ENCODE results near the gene TARBP1. TPM values are rescaled to one million over a fixed set of nuclear protein-coding genes. Genes with fewer than 3 reads are reported as not detected.
"Not testable (repeated sequence)": the region's sequence is repeated elsewhere in the genome, so short reads cannot be mapped to it uniquely, and the experiment has no call there.

Gene TARBP1
- polyA plus RNA-seq, 2 donors: 16.8 to 32.5 TPM

DNA sequence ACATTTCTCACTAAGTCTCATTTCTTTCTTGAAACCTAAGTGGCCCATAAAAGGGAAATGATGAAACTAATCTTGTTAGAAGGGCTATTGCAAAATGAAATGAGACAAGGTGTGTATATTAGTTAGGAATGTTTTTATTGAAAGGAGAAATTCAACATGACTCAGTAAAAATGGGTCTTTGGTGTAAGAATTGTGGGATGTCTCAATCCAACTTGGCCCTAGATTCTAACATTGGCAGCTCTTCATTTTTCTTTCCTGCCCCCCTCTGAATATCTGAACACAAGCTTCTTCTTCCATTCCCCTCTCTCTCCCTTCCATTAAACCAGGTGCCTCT, 26.8 kb upstream of the TARBP1 start:
- peaks cover 0 to 2% of the 10 kb centered on the region in 2 donors for H3K4me1 ChIP-seq (ENCODE audit: control insufficient read depth in 2 of 2, insufficient read depth in 2 of 2, low read length in 1 of 2)
- H3K27me3 ChIP-seq (ENCODE audit: control insufficient read depth in 1 of 2, insufficient read depth in 2 of 2, low read length in 2 of 2): no peaks in the 10 kb centered on the region
- H3K4me3 ChIP-seq (ENCODE audit: low read depth in 1 of 2, low read length in 2 of 2): no peak overlapping the region
- H3K9me3 ChIP-seq (ENCODE audit: control insufficient read depth in 2 of 2, insufficient read depth in 1 of 2, low read depth in 1 of 2, low read length in 1 of 2): no peaks in the 10 kb centered on the region
- H3K36me3 ChIP-seq (ENCODE audit: control insufficient read depth in 2 of 2, insufficient read depth in 2 of 2, low read length in 1 of 2): no peaks in the 10 kb centered on the region
- no peak overlapping the region for H3K27ac ChIP-seq (ENCODE audit: low read depth in 2 of 2, low read length in 1 of 2)

DNA sequence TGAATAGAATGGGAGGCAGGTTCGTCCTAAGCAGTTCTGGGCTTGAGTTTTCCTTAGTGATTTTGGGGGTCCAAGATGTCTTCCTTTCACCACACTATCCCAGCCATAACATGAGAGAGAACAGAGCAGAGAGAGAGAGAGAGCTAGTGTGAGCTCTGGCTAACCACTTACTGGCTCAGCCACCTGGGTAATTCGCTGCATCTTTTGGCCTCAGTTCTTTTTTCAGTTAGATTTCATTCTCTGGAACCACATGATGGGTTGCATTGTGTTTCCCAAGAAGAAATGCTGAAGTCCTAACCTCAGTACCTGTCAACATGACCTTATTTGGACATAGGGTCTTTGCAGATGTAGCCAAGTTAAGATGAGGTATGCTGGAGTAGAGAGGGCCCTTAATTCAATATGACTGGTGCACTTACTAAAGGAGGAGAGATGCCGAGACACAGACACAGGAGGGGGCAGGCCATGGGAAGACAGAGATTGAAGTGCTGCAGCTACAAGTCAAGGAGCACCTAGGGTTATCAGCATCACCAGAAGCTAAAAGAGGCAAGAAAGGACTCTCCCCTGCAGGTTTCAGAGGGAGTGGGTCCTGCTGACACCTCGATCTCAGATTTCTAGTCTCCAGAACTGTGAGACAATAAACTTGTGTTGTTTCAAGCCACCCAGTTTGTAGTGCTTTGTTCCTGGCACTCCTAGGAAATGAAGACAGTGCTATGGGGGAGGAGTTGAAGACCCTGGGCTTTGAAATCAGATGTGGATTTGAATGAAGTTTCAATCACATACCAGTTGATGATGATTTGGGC, 26.2 kb upstream of the TARBP1 start:
- H3K27me3 ChIP-seq (ENCODE audit: control insufficient read depth in 1 of 2, insufficient read depth in 2 of 2, low read length in 2 of 2): no peaks in the 10 kb centered on the region
- no peaks in the 10 kb centered on the region for H3K9me3 ChIP-seq (ENCODE audit: control insufficient read depth in 2 of 2, insufficient read depth in 1 of 2, low read depth in 1 of 2, low read length in 1 of 2)
- WGBS, 2 donors: 95 to 97% methylated on average over 4 of the region's 4 CpGs
- no peaks in the 10 kb centered on the region for H3K36me3 ChIP-seq (ENCODE audit: control insufficient read depth in 2 of 2, insufficient read depth in 2 of 2, low read length in 1 of 2)
- no peak overlapping the region for H3K4me3 ChIP-seq (ENCODE audit: low read depth in 1 of 2, low read length in 2 of 2)
- H3K27ac ChIP-seq (ENCODE audit: low read depth in 2 of 2, low read length in 1 of 2): no peak overlapping the region
- peaks cover 0 to 2% of the 10 kb centered on the region in 2 donors for H3K4me1 ChIP-seq (ENCODE audit: control insufficient read depth in 2 of 2, insufficient read depth in 2 of 2, low read length in 1 of 2)

GRCh38 chr1:234504251-234504650, 25.3 kb upstream of the TARBP1 start:
- H3K36me3 ChIP-seq (ENCODE audit: control insufficient read depth in 2 of 2, insufficient read depth in 2 of 2, low read length in 1 of 2); H3K4me1 ChIP-seq (ENCODE audit: control insufficient read depth in 2 of 2, insufficient read depth in 2 of 2, low read length in 1 of 2); H3K4me3 ChIP-seq (ENCODE audit: low read depth in 1 of 2, low read length in 2 of 2); H3K9me3 ChIP-seq (ENCODE audit: control insufficient read depth in 2 of 2, insufficient read depth in 1 of 2, low read depth in 1 of 2, low read length in 1 of 2); H3K27me3 ChIP-seq (ENCODE audit: control insufficient read depth in 1 of 2, insufficient read depth in 2 of 2, low read length in 2 of 2); H3K27ac ChIP-seq (ENCODE audit: low read depth in 2 of 2, low read length in 1 of 2): not testable (repeated sequence)
- WGBS, 2 donors: 76 to 83% methylated on average over 5 of the region's 5 CpGs

- Histone ChIP-seq H3K27me3 (ENCODE audit: control insufficient read depth in 1 of 2, insufficient read depth in 2 of 2, low read length in 2 of 2) (no peaks in the 10 kb centered on the region), H3K36me3 (ENCODE audit: control insufficient read depth in 2 of 2, insufficient read depth in 2 of 2, low read length in 1 of 2) (no peaks in the 10 kb centered on the region), H3K4me1 (ENCODE audit: control insufficient read depth in 2 of 2, insufficient read depth in 2 of 2, low read length in 1 of 2) (no peaks in the 10 kb centered on the region), H3K9me3 (ENCODE audit: control insufficient read depth in 2 of 2, insufficient read depth in 1 of 2, low read depth in 1 of 2, low read length in 1 of 2) (no peaks in the 10 kb centered on the region), H3K4me3 (ENCODE audit: low read depth in 1 of 2, low read length in 2 of 2) (no peak overlapping the region), H3K27ac (ENCODE audit: low read depth in 2 of 2, low read length in 1 of 2) (peak overlapping the region in 1 of 2 donors; percentile 2)
- 74 to 75% methylated on average over 4 of the region's 4 CpGs for WGBS, 2 donors
Measured at GRCh38 chr1:234503193-234504050, 24.4 kb upstream of the TARBP1 start.

DNA sequence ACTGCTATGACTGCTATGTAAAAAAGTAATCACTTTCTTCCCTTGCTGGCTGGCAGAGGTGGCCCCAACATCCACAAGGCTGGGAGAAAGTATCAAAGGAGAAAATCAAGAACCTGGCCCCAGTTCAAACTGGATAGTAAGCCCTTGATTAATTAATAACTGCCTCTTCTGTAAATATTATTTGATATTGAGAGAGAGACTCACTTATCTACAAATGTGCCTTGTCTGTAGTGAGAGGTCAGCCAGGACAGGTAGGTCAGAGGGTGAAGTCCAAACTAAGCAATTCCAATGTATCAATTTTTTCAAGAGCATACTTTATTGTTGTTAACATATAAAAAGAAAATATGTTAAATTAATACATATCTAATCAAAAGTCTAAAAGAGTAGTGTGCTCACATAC, 23.8 kb upstream of the TARBP1 start:
- Histone ChIP-seq H3K4me1 (ENCODE audit: control insufficient read depth in 2 of 2, insufficient read depth in 2 of 2, low read length in 1 of 2) (no peaks in the 10 kb centered on the region), H3K27ac (ENCODE audit: low read depth in 2 of 2, low read length in 1 of 2) (no peak overlapping the region), H3K4me3 (ENCODE audit: low read depth in 1 of 2, low read length in 2 of 2) (no peak overlapping the region), H3K9me3 (ENCODE audit: control insufficient read depth in 2 of 2, insufficient read depth in 1 of 2, low read depth in 1 of 2, low read length in 1 of 2) (no peaks in the 10 kb centered on the region), H3K27me3 (ENCODE audit: control insufficient read depth in 1 of 2, insufficient read depth in 2 of 2, low read length in 2 of 2) (no peaks in the 10 kb centered on the region), H3K36me3 (ENCODE audit: control insufficient read depth in 2 of 2, insufficient read depth in 2 of 2, low read length in 1 of 2) (no peaks in the 10 kb centered on the region)

DNA sequence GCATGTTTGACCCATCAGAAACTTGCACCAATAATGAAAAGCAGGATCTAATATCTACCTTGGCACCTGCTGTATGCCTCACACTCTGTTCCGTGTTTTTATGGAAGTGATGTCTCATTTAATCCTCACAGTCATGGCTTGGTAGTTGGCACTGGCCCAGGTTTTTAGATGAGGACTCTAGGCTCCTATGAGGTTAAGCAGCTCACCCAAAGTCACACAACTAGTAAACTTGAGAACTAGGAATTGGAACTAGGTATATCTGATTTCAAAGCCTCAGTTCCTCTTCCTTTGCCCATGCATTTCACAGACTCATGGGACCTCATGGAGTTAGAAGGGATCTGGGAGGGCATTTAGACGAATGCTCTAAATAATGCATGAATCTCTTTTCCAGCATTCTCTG, 21.3 kb upstream of the TARBP1 start:
- Histone ChIP-seq H3K4me1 (ENCODE audit: control insufficient read depth in 2 of 2, insufficient read depth in 2 of 2, low read length in 1 of 2) (no peaks in the 10 kb centered on the region), H3K36me3 (ENCODE audit: control insufficient read depth in 2 of 2, insufficient read depth in 2 of 2, low read length in 1 of 2) (no peaks in the 10 kb centered on the region), H3K9me3 (ENCODE audit: control insufficient read depth in 2 of 2, insufficient read depth in 1 of 2, low read depth in 1 of 2, low read length in 1 of 2) (no peaks in the 10 kb centered on the region), H3K4me3 (ENCODE audit: low read depth in 1 of 2, low read length in 2 of 2) (no peak overlapping the region), H3K27me3 (ENCODE audit: control insufficient read depth in 1 of 2, insufficient read depth in 2 of 2, low read length in 2 of 2) (no peaks in the 10 kb centered on the region), H3K27ac (ENCODE audit: low read depth in 2 of 2, low read length in 1 of 2) (peak overlapping the region; percentile 15 to 18)
- 28 to 31% methylated on average over 2 of the region's 2 CpGs for WGBS, 2 donors

DNA sequence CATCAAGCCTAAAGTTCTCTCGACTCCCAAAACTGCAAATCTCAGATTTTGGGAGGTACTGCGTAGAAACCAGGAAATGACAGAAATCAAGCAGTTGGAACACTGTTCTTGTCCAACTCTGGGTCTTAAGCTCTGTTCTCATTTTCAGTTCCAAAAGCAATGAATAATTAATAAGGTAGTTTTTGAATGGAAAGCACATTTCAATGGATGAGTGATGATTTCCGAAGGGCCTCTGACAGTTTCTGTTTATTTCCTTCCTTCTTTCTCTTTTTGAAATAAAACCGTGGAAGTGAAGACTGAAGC, 20.9 kb upstream of the TARBP1 start:
- Histone ChIP-seq H3K27me3 (ENCODE audit: control insufficient read depth in 1 of 2, insufficient read depth in 2 of 2, low read length in 2 of 2) (no peaks in the 10 kb centered on the region), H3K4me3 (ENCODE audit: low read depth in 1 of 2, low read length in 2 of 2) (peak overlapping the region in 1 of 2 donors; percentile 41), H3K36me3 (ENCODE audit: control insufficient read depth in 2 of 2, insufficient read depth in 2 of 2, low read length in 1 of 2) (no peaks in the 10 kb centered on the region), H3K27ac (ENCODE audit: low read depth in 2 of 2, low read length in 1 of 2) (peak overlapping the region; percentile 86 to 98), H3K9me3 (ENCODE audit: control insufficient read depth in 2 of 2, insufficient read depth in 1 of 2, low read depth in 1 of 2, low read length in 1 of 2) (no peaks in the 10 kb centered on the region), H3K4me1 (ENCODE audit: control insufficient read depth in 2 of 2, insufficient read depth in 2 of 2, low read length in 1 of 2) (no peaks in the 10 kb centered on the region)
- WGBS, 2 donors: 32 to 39% methylated on average over 4 of the region's 4 CpGs

GRCh38 chr1:234499119-234499942, 20.4 kb upstream of the TARBP1 start:
- Histone ChIP-seq H3K36me3 (ENCODE audit: control insufficient read depth in 2 of 2, insufficient read depth in 2 of 2, low read length in 1 of 2) (no peaks in the 10 kb centered on the region), H3K4me3 (ENCODE audit: low read depth in 1 of 2, low read length in 2 of 2) (peak overlapping the region in 1 of 2 donors; percentile 41), H3K27me3 (ENCODE audit: control insufficient read depth in 1 of 2, insufficient read depth in 2 of 2, low read length in 2 of 2) (no peaks in the 10 kb centered on the region), H3K27ac (ENCODE audit: low read depth in 2 of 2, low read length in 1 of 2) (peak overlapping the region; percentile 86 to 98), H3K4me1 (ENCODE audit: control insufficient read depth in 2 of 2, insufficient read depth in 2 of 2, low read length in 1 of 2) (no peaks in the 10 kb centered on the region), H3K9me3 (ENCODE audit: control insufficient read depth in 2 of 2, insufficient read depth in 1 of 2, low read depth in 1 of 2, low read length in 1 of 2) (no peaks in the 10 kb centered on the region)
- WGBS, 2 donors: 11 to 15% methylated on average over 27 of the region's 27 CpGs

DNA sequence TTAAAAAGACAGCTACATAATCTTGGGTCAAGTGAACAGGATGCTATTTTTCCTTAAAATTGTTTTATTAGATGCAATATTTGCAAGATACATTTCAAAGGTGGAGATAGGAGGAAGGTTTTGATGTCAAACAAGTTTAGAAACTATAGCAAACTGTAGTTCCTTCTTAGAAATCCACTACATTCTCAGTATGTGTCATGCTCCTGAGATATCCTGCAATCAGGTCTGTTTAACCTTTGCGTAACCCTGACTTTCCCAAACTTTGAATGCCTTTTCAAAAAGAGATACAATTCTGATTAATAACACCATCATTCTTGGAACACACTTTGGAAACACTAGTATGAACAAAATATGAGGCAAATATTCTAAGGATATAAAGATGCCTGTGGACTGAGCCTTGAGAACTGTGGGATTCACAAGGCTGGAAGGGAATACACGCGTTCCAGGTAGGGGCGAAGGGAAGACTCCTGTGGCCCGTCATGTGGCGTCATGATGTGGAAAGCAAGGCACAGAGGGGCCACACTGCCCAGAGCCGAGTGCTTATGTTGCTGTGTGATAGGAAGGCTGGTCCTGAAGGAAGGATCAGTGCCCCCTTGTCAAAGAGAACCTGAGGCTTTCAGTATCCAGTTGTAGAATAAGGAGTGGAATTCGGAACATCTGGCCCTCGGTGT, 19.6 kb upstream of the TARBP1 start:
- Histone ChIP-seq H3K36me3 (ENCODE audit: control insufficient read depth in 2 of 2, insufficient read depth in 2 of 2, low read length in 1 of 2) (no peaks in the 10 kb centered on the region), H3K27me3 (ENCODE audit: control insufficient read depth in 1 of 2, insufficient read depth in 2 of 2, low read length in 2 of 2) (no peaks in the 10 kb centered on the region), H3K4me1 (ENCODE audit: control insufficient read depth in 2 of 2, insufficient read depth in 2 of 2, low read length in 1 of 2) (no peaks in the 10 kb centered on the region), H3K9me3 (ENCODE audit: control insufficient read depth in 2 of 2, insufficient read depth in 1 of 2, low read depth in 1 of 2, low read length in 1 of 2) (no peaks in the 10 kb centered on the region), H3K4me3 (ENCODE audit: low read depth in 1 of 2, low read length in 2 of 2) (no peak overlapping the region), H3K27ac (ENCODE audit: low read depth in 2 of 2, low read length in 1 of 2) (peak overlapping the region; percentile 45 to 98)
- WGBS, 2 donors: 47 to 56% methylated on average over 9 of the region's 9 CpGs
